CD4-positive, alpha-beta memory T cell (primary cell): ENCODE measurements around the gene KHNYN. TPM values are rescaled to one million over a fixed set of nuclear protein-coding genes. Genes with fewer than 3 reads are reported as not detected.
A peak's percentile ranks its signal among the peaks of the same experiment; 100 is the strongest.

Source experiments
- CTCF ChIA-PET: fragments of 350-600 bp; sonication (Branson Sonifier 250); formaldehyde crosslinking; loops from one replicate; lab custom pipeline; 2021; ENCODE audit warnings: inconsistent platforms; ENCODE audit not compliant: partially characterized antibody; lab: Charles Lee
- POLR2A ChIA-PET: fragments of 350-600 bp; sonication (Branson Sonifier 250); formaldehyde crosslinking; loops from one replicate; lab custom pipeline; 2021; ENCODE audit not compliant: partially characterized antibody; lab: Charles Lee
- DNase-seq, 5 donors: peaks; one replicate each; pipeline versions ENCODE4 v3.0.0 to v3.0.0-alpha.2; 2020 to 2022; ENCODE audit warnings: mixed read lengths in 1 of 5
- H3K27ac ChIP-seq: one replicate; pipeline ENCODE4 v1.7.0; 2013; ENCODE audit warnings: low read depth, low read length
- H3K27me3 ChIP-seq: 2 replicates; pipeline ENCODE4 v1.7.0; 2013; ENCODE audit warnings: mild to moderate bottlenecking, low read length, moderate library complexity; ENCODE audit not compliant: insufficient read depth
- H3K36me3 ChIP-seq: 2 replicates; pipeline ENCODE4 v1.7.0; 2013; ENCODE audit warnings: mild to moderate bottlenecking, low read length, moderate library complexity; ENCODE audit not compliant: insufficient read depth
- H3K4me1 ChIP-seq: 2 replicates; pipeline ENCODE4 v1.7.0; 2013; ENCODE audit warnings: mild to moderate bottlenecking, low read length, moderate library complexity; ENCODE audit not compliant: insufficient read depth
- H3K4me3 ChIP-seq, 2 donors: one replicate each; pipeline ENCODE4 v1.7.0; 2013; ENCODE audit warnings: low read length in 2 of 2, mild to moderate bottlenecking in 1 of 2
- H3K9me3 ChIP-seq, 2 donors: one replicate each; pipeline ENCODE4 v1.7.0; 2013; ENCODE audit warnings: low read length in 2 of 2, control low read depth in 1 of 2; ENCODE audit not compliant: control insufficient read depth in 1 of 2
- H3K27ac Mint-ChIP-seq, 7 donors: one replicate each; pipeline ENCODE4 v1.8.0; 2020 to 2021; ENCODE audit warnings: mixed read lengths in 7 of 7, mild to moderate bottlenecking in 6 of 7, inconsistent platforms in 3 of 7, moderate library complexity in 3 of 7
- H3K27me3 Mint-ChIP-seq, 2 donors: one replicate each; pipeline ENCODE4 v1.8.0; 2020 to 2021; ENCODE audit warnings: mixed read lengths in 2 of 2
- H3K36me3 Mint-ChIP-seq, 2 donors: one replicate each; pipeline ENCODE4 v1.8.0; 2020 to 2021; ENCODE audit warnings: mixed read lengths in 2 of 2, inconsistent platforms in 1 of 2, mild to moderate bottlenecking in 1 of 2
- H3K4me1 Mint-ChIP-seq, 4 donors: one replicate each; pipeline ENCODE4 v1.8.0; 2020 to 2021; ENCODE audit warnings: mixed read lengths in 4 of 4, mild to moderate bottlenecking in 1 of 4
- H3K4me3 Mint-ChIP-seq, 8 donors: one replicate each; pipeline ENCODE4 v1.8.0; 2020 to 2021; ENCODE audit warnings: mixed read lengths in 8 of 8, mild to moderate bottlenecking in 7 of 8, moderate library complexity in 6 of 8, inconsistent platforms in 3 of 8
- H3K9me3 Mint-ChIP-seq, 8 donors: one replicate each; pipeline ENCODE4 v1.8.0; 2020 to 2021; ENCODE audit warnings: mixed read lengths in 8 of 8, mild to moderate bottlenecking in 5 of 8, inconsistent platforms in 3 of 8, moderate library complexity in 1 of 8
- intact Hi-C: fragments of 100-400 bp; cut with micrococcal nuclease; formaldehyde crosslinking; loops from one replicate; pipeline ENCODE4 v1.15.1; 2023
- polyA plus RNA-seq, 2 donors: library from polyadenylated mRNA; unstranded; fragments of 300-500 nt; fragmentation: Illumina TruSeq; gene quantifications; one replicate each; pipeline ENCODE4 v1.2.3, GENCODE V29; 2021
- total RNA-seq, 2 experiments: library from RNA; stranded (reverse); gene quantifications; one replicate each; pipeline ENCODE4 v1.2.3, GENCODE V29; 2021

The KHNYN gene
- total and polyA plus RNA-seq, 4 experiments from 2014 or later: 11.6 to 142 (median 78.9) TPM

DNA sequence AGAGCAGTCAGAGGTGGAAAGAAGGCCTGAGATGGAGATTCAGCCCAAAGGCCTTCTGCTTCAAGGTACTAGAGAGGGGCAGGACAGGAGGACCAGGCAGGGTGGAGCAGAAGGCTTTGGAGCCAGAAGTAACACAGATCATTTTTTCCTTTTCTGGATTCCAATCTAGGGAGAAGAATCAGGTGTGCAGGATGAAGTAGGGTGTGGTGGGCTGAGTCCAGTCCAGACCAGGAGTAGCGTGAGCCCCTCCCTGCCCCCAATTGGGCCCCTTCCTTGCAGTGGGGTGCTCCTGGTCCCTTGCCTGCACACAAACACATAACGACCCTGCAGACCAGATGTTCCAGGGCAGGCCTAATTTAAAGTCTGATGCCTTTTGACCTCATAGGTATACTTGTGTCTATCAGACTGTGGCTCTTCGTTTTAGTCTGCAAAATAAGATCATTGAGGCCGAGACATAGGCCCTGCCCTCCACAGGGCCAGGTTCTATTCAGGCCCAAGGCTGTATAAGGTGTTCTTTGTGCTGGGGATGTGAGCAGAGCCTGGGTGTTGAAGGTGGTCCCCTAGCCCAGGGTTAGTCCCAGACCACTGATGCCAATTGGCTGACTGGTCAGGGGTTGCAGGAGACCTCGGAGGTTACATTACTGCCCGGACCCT lies 32.0 kb upstream of the KHNYN start:
- ChIA-PET CTCF (interaction anchor here (1.1 to 1.9 kb wide), 2 partner anchors 34 to 64 kb away, joined by 3 to 4 read pairs; no protein-coding TSS in a partner anchor), POLR2A (no interaction called here)
- Histone ChIP-seq H3K9me3 (no peaks in the 10 kb centered on the region), H3K27me3 (no peaks in the 10 kb centered on the region), H3K27ac (no peak overlapping the region), H3K36me3 (no peaks in the 10 kb centered on the region), H3K4me3 (no peak overlapping the region), H3K4me1 (peaks cover 9% of the 10 kb centered on the region)
- no peaks in the 10 kb centered on the region for H3K9me3 Mint-ChIP-seq
- peak overlapping the region in 3 of 7 donors; percentile 46 to 58 (median 47) for H3K27ac Mint-ChIP-seq
- intact Hi-C loops: no loop called here
- no peak for DNase-seq
- H3K4me3 Mint-ChIP-seq: peak overlapping the region in 6 of 8 donors; percentile 11 to 71 (median 54)
- H3K27me3 Mint-ChIP-seq: peaks cover 4% of the 10 kb centered on the region in 2 donors
- peaks cover 4 to 13% (median 6%) of the 10 kb centered on the region in 4 donors for H3K4me1 Mint-ChIP-seq
- H3K36me3 Mint-ChIP-seq: no peaks in the 10 kb centered on the region

DNA sequence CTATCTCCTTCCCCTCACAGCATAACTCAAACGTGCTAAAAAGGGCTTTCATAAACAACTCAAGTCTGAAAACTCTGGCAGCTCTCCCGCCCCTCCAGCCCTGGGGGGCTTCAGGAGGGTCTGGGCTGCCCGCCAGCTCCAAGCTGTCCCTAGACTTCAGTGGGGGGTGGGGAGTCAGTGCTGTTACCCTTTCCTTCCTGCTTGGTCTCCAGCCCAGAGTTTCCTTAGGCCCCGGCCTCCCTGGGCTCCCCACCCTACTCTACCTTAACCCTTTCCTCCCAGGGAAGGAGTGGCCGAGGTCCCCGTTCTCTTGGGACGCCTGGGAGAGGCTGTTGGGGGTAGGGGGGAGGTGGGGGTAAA lies 31.5 kb upstream of the KHNYN start:
- H3K27ac Mint-ChIP-seq: no peak overlapping the region
- no peak overlapping the region for H3K4me3 Mint-ChIP-seq
- no peaks in the 10 kb centered on the region for H3K9me3 Mint-ChIP-seq
- CTCF ChIA-PET: interaction anchor here (1.5 kb wide), 1 partner anchor 65 kb away, joined by 7 read pairs; no protein-coding TSS in a partner anchor
- no peaks in the 10 kb centered on the region for H3K36me3 ChIP-seq
- H3K4me1 Mint-ChIP-seq: peaks cover 4 to 13% (median 6%) of the 10 kb centered on the region in 4 donors
- no peaks in the 10 kb centered on the region for H3K36me3 Mint-ChIP-seq
- peaks cover 4% of the 10 kb centered on the region in 2 donors for H3K27me3 Mint-ChIP-seq
- no peak overlapping the region for H3K4me3 ChIP-seq
- peaks cover 9% of the 10 kb centered on the region for H3K4me1 ChIP-seq
- no peaks in the 10 kb centered on the region for H3K27me3 ChIP-seq
- POLR2A ChIA-PET: interaction anchor here (0.7 to 1.4 kb wide), 2 partner anchors 32 to 44 kb away, joined by 3 to 5 read pairs; partner anchors contain the start of genes CBLN3 and KHNYN
- DNase-seq: no peak
- H3K9me3 ChIP-seq: no peaks in the 10 kb centered on the region
- intact Hi-C loops: no loop called here
- no peak overlapping the region for H3K27ac ChIP-seq

DNA sequence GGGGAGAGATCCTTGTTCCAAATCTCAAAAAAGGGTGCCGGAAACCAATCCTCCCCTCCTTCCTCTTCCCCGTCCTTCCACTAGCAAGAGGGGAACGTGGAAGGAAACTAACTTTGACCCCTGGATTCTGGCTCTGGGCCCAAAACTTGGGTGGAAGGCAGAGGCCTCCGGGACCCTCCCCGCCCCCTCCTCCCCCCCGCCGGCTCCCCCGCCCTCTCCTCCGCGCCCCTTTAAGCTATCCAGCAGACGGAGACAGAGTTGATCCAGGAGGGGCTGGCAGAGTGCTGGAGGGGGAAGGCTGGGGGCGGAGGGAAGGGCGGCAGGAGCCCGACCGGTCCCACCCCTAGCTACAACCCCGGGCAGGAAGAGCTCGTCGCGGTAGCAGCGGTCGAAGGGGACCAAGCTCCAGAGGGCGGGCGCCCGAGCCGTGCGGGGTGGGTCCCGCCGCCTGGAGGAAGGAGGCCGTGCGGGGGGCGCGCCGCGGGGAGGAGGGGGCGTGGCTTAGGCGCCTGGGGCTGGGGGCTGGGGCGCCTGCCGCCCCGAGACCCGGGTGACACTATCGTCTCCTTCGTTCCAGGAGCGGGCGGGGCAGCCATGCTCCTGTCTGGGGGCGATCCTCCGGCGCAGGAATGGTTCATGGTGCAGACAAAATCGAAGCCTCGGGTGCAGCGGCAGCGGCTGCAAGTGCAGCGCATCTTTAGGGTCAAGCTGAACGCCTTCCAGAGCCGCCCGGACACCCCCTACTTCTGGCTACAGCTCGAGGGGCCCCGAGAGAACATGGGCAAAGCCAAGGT lies 30.9 kb upstream of the KHNYN start, which contains the start of gene NYNRIN:
Gene NYNRIN (plus strand): TSS at position 351 of the 794 bp plus-strand sequence. CDS start 244 bp downstream, at position 595.
- no peaks in the 10 kb centered on the region for H3K27me3 ChIP-seq
- H3K4me3 Mint-ChIP-seq: peak within 1 kb of the TSS; percentile 67 to 81 (median 71)
- H3K27me3 Mint-ChIP-seq: peaks cover 4 to 5% of the 10 kb centered on the region in 2 donors
- H3K36me3 Mint-ChIP-seq: no peaks in the 10 kb centered on the region
- intact Hi-C loops: no loop called here
- ChIA-PET CTCF (interaction anchor here (1.5 kb wide), 1 partner anchor 65 kb away, joined by 7 read pairs; no protein-coding TSS in a partner anchor), POLR2A (interaction anchor here (0.7 to 1.4 kb wide), 2 partner anchors 31 to 43 kb away, joined by 3 to 5 read pairs; partner anchors contain the start of genes CBLN3 and KHNYN)
- peaks cover 9% of the 10 kb centered on the region for H3K4me1 ChIP-seq
- H3K9me3 Mint-ChIP-seq: no peaks in the 10 kb centered on the region
- H3K27ac Mint-ChIP-seq: peak within 1 kb of the TSS in 2 of 7 donors; percentile 46 to 47
- H3K36me3 ChIP-seq: no peaks in the 10 kb centered on the region
- no peak within 1 kb of the TSS for H3K27ac ChIP-seq
- peak within 1 kb of the TSS in 1 of 2 donors; percentile 24 for H3K4me3 ChIP-seq
- no peaks in the 10 kb centered on the region for H3K9me3 ChIP-seq
- peak in 4 of 5 donors; percentile 21 to 32 (median 22) for DNase-seq
- peaks cover 4 to 13% (median 6%) of the 10 kb centered on the region in 4 donors for H3K4me1 Mint-ChIP-seq

DNA sequence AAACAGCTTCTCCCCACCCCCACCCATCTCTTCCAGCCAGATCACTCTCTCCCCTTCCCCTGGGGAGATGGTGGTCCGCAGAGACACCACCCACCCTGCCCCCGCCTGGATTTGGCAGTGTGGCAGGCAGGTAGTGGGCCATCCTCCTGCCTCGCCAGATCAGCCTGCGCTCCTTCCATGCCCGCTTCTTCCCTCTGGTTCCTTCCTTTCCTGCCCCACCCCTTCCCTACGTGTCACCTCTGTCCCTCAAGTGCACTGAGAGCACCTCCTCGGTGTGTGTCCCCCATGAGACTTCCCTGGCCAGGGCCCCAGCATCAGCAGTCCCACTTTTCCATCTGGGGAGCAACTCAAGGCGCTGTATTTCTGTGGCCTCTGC lies 30.3 kb upstream of the KHNYN start:
- no peaks in the 10 kb centered on the region for H3K27me3 ChIP-seq
- no peaks in the 10 kb centered on the region for H3K9me3 Mint-ChIP-seq
- H3K4me3 ChIP-seq: peak overlapping the region in 1 of 2 donors; percentile 24
- POLR2A ChIA-PET: interaction anchor here (1.4 kb wide), 1 partner anchor 31 kb away, joined by 5 read pairs; the partner anchor contains the start of genes CBLN3 and KHNYN
- intact Hi-C loops: no loop called here
- no peaks in the 10 kb centered on the region for H3K36me3 ChIP-seq
- peak overlapping the region; percentile 67 to 81 (median 71) for H3K4me3 Mint-ChIP-seq
- DNase-seq: no peak
- no peak overlapping the region for H3K27ac ChIP-seq
- CTCF ChIA-PET: interaction anchor here (1.5 kb wide), 1 partner anchor 66 kb away, joined by 7 read pairs; no protein-coding TSS in a partner anchor
- H3K9me3 ChIP-seq: no peaks in the 10 kb centered on the region
- peaks cover 4 to 13% (median 6%) of the 10 kb centered on the region in 4 donors for H3K4me1 Mint-ChIP-seq
- no peaks in the 10 kb centered on the region for H3K36me3 Mint-ChIP-seq
- peaks cover 4 to 5% of the 10 kb centered on the region in 2 donors for H3K27me3 Mint-ChIP-seq
- H3K27ac Mint-ChIP-seq: no peak overlapping the region
- peaks cover 9% of the 10 kb centered on the region for H3K4me1 ChIP-seq

DNA sequence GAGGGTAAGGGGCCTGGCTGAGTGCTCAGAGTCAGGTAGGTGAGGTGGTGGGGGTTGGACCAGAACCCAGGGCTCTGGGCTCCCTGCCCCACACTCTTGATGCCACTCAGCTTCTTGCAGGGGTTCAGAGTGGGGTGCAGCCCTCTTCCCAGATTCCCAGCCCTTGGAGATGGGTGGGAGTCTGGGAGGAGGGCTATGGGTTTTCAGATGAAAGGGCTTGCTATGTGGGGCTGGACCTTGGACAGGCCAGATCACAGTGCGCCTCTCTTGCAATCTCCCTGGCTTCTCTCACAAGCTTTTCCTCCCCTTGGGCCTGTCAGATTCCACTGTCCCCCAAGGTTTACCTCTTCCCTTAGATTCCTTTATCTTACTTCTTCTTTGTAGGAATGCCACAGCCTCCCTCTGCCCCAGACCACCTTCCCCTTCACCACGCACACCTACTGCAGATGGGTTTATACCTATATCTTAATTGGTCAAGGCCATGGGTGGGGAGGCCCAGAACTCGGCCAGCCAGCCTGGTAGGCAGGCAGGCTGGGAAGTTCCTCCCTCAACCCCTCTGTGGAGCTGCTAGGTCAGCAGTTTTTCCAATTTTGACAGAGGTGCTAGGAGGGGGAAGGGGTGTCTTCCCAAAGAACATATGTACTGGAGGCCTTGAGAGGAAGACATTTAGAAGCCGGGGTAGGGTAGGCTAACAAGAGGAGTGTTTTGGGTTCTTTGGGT lies 29.6 kb upstream of the KHNYN start:
- CTCF ChIA-PET: interaction anchor here (0.6 to 1.1 kb wide), 2 partner anchors 25 to 93 kb away, joined by 3 read pairs; no protein-coding TSS in a partner anchor
- intact Hi-C loops: no loop called here
- Histone ChIP-seq H3K27ac (no peak overlapping the region), H3K4me3 (no peak overlapping the region), H3K4me1 (peaks cover 9% of the 10 kb centered on the region), H3K9me3 (no peaks in the 10 kb centered on the region), H3K27me3 (no peaks in the 10 kb centered on the region), H3K36me3 (no peaks in the 10 kb centered on the region)
- Mint-ChIP-seq H3K27ac (peak overlapping the region in 2 of 7 donors; percentile 45 to 58), H3K36me3 (peaks cover 0 to 4% of the 10 kb centered on the region in 2 donors), H3K4me1 (peaks cover 4 to 13% (median 6%) of the 10 kb centered on the region in 4 donors), H3K4me3 (peak overlapping the region in 6 of 8 donors; percentile 43 to 75 (median 60)), H3K27me3 (peaks cover 6 to 7% of the 10 kb centered on the region in 2 donors), H3K9me3 (no peaks in the 10 kb centered on the region)
- POLR2A ChIA-PET: no interaction called here
- DNase-seq: no peak

DNA sequence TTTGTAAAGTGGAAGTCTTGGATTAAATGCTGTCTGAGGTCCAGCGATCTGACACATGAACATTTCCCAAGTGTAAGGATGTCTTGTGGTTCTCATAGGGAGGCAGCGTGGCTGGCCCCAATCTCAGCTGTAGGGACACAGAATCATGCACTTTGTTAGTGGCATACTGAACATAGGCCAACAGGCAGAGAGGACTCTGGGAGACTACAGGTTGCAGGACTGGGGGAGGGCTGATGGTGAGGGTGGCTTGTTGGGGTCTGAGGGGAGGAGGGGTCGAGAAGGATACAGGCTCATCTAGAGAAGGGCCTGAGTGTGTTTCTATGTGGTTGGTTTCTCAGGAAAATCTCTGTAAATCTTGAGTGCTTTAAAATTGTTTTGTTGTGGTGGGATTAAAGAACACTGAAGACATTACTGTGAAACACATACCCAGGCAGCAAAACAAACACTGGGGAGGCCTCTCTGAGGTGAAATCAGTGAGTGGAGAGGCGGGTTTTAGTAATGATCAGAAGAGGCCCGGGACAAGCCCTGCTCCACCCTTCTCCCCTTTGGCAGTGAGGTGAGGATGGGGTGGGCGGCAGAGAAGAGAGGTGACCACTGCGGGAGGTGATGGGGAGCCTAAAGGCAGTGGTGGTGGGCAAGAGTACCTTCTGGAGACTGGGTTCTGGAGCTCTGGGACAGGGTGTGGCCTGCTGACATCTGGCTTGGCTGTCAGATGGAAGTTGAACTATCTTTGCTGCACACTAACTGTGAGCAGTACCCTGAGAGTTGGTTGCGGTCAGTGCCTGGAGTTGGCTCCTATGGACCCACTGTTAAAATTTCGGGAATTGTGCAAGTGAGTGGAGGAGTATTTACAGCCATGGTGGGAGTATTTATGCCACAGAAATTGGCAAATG lies 27.7 kb upstream of the KHNYN start:
- H3K9me3 ChIP-seq: no peaks in the 10 kb centered on the region
- intact Hi-C loops: no loop called here
- no peaks in the 10 kb centered on the region for H3K27me3 ChIP-seq
- POLR2A ChIA-PET: no interaction called here
- peaks cover 9 to 15% of the 10 kb centered on the region in 2 donors for H3K27me3 Mint-ChIP-seq
- CTCF ChIA-PET: no interaction called here
- peaks cover 4 to 13% (median 6%) of the 10 kb centered on the region in 4 donors for H3K4me1 Mint-ChIP-seq
- no peak overlapping the region for H3K27ac Mint-ChIP-seq
- no peak overlapping the region for H3K4me3 Mint-ChIP-seq
- H3K27ac ChIP-seq: no peak overlapping the region
- H3K36me3 Mint-ChIP-seq: peaks cover 0 to 4% of the 10 kb centered on the region in 2 donors
- no peak for DNase-seq
- no peaks in the 10 kb centered on the region for H3K9me3 Mint-ChIP-seq
- H3K4me3 ChIP-seq: no peak overlapping the region
- no peaks in the 10 kb centered on the region for H3K36me3 ChIP-seq
- peaks cover 9% of the 10 kb centered on the region for H3K4me1 ChIP-seq
